KMS-11 (cell line): Measurements from ENCODE around the gene HIGD2A.

Experiments
- H2AFZ ChIP-seq: fragments of 200-600 bp; sonication (generic); 2 replicates; pipeline ENCODE4 v1.6.1; 2016; ENCODE audit warnings: antibody characterized with exemption, mixed run types, low read depth
- H3K27ac ChIP-seq: fragments of 200-600 bp; sonication (generic); 2 replicates; pipeline ENCODE4 v1.6.1; 2016; ENCODE audit warnings: mild to moderate bottlenecking, mixed run types
- H3K27me3 ChIP-seq: fragments of 200-600 bp; sonication (generic); 2 replicates; pipeline ENCODE4 v1.6.1; 2017; ENCODE audit warnings: mild to moderate bottlenecking, low read depth, mixed run types, moderate library complexity; ENCODE audit not compliant: insufficient read depth
- H3K36me3 ChIP-seq: fragments of 200-600 bp; sonication (generic); 2 replicates; pipeline ENCODE4 v1.6.1; 2017; ENCODE audit warnings: mild to moderate bottlenecking, mixed run types; ENCODE audit not compliant: insufficient read depth
- H3K4me1 ChIP-seq: fragments of 200-600 bp; sonication (generic); 2 replicates; pipeline ENCODE4 v1.6.1; 2016; ENCODE audit warnings: mild to moderate bottlenecking, low read depth, mixed run types; ENCODE audit not compliant: poor library complexity, severe bottlenecking
- H3K4me2 ChIP-seq: fragments of 200-600 bp; sonication (generic); 2 replicates; pipeline ENCODE4 v1.7.0; 2016; ENCODE audit warnings: mild to moderate bottlenecking, mixed run types
- H3K4me3 ChIP-seq: fragments of 200-600 bp; sonication (generic); IDR thresholded peaks from 2 replicates; pipeline ENCODE4 v1.6.1; 2017; ENCODE audit warnings: low read depth, low read length, mixed read lengths; ENCODE audit not compliant: insufficient read depth
- H3K79me2 ChIP-seq: fragments of 200-600 bp; sonication (generic); 2 replicates; pipeline ENCODE4 v1.6.1; 2016; ENCODE audit warnings: low read depth, mixed run types; ENCODE audit not compliant: insufficient read depth
- H3K9ac ChIP-seq: fragments of 200-600 bp; sonication (generic); 2 replicates; pipeline ENCODE4 v1.6.1; 2016; ENCODE audit warnings: mild to moderate bottlenecking, mixed run types
- H4K20me1 ChIP-seq: fragments of 200-600 bp; sonication (generic); 2 replicates; pipeline ENCODE4 v1.6.1; 2016; ENCODE audit warnings: mild to moderate bottlenecking, mixed run types; ENCODE audit not compliant: insufficient read depth
- CTCF ChIP-seq: fragments of 200-600 bp; sonication (generic); conservative IDR thresholded peaks from 2 replicates; pipeline ENCODE4 v1.6.1; 2017; ENCODE audit warnings: low read depth, mild to moderate bottlenecking, antibody characterized with exemption, low read length, moderate library complexity, mixed read lengths

The HIGD2A gene

GRCh38 chr5:176342766-176343458, 45.6 kb upstream of the HIGD2A start:
- Histone ChIP-seq H3K4me1 (no peaks in the 10 kb centered on the region), H3K27ac (no peak overlapping the region), H2AFZ (no peak overlapping the region), H4K20me1 (no peaks in the 10 kb centered on the region), H3K79me2 (no peaks in the 10 kb centered on the region), H3K4me2 (no peak overlapping the region), H3K27me3 (no peaks in the 10 kb centered on the region), H3K36me3 (peaks cover 4% of the 10 kb centered on the region; the same call in 1 of the 2 replicates), H3K9ac (no peak overlapping the region), H3K4me3 (no peak overlapping the region)
- TF ChIP-seq CTCF = no peak

- Histone ChIP-seq H3K27me3 (no peaks in the 10 kb centered on the region), H3K27ac (no peak overlapping the region), H3K79me2 (no peaks in the 10 kb centered on the region), H3K4me3 (no peak overlapping the region), H3K4me1 (no peaks in the 10 kb centered on the region), H4K20me1 (no peaks in the 10 kb centered on the region), H3K9ac (no peak overlapping the region), H3K36me3 (peaks cover 4% of the 10 kb centered on the region; the same call in 1 of the 2 replicates), H2AFZ (no peak overlapping the region), H3K4me2 (no peak overlapping the region)
- TF ChIP-seq CTCF = no peak
Measured at GRCh38 chr5:176350416-176350815, 38.1 kb upstream of the HIGD2A start.

GRCh38 chr5:176352116-176352878, 36.3 kb upstream of the HIGD2A start:
- H3K36me3 ChIP-seq = no peaks in the 10 kb centered on the region
- no peak for TF ChIP-seq CTCF
- no peak overlapping the region for H3K4me2 ChIP-seq
- no peak overlapping the region for H3K9ac ChIP-seq
- H2AFZ ChIP-seq = no peak overlapping the region
- H3K4me3 ChIP-seq = no peak overlapping the region
- no peaks in the 10 kb centered on the region; the same call in 1 of the 2 replicates for H3K79me2 ChIP-seq
- no peaks in the 10 kb centered on the region for H3K27me3 ChIP-seq
- no peaks in the 10 kb centered on the region for H3K4me1 ChIP-seq
- H4K20me1 ChIP-seq = no peaks in the 10 kb centered on the region
- no peak overlapping the region for H3K27ac ChIP-seq

GRCh38 chr5:176353533-176353932, 35.0 kb upstream of the HIGD2A start:
- H3K27me3 ChIP-seq = no peaks in the 10 kb centered on the region
- no peaks in the 10 kb centered on the region for H4K20me1 ChIP-seq
- H3K27ac ChIP-seq = no peak overlapping the region
- no peak for TF ChIP-seq CTCF
- H3K9ac ChIP-seq = no peak overlapping the region
- H3K4me1 ChIP-seq = no peaks in the 10 kb centered on the region
- H3K36me3 ChIP-seq = no peaks in the 10 kb centered on the region
- H3K4me2 ChIP-seq = no peak overlapping the region
- no peak overlapping the region for H3K4me3 ChIP-seq
- H3K79me2 ChIP-seq = no peaks in the 10 kb centered on the region; the same call in 1 of the 2 replicates
- H2AFZ ChIP-seq = no peak overlapping the region
